ENCODE results near the gene MSI2.

The MSI2 gene

DNA sequence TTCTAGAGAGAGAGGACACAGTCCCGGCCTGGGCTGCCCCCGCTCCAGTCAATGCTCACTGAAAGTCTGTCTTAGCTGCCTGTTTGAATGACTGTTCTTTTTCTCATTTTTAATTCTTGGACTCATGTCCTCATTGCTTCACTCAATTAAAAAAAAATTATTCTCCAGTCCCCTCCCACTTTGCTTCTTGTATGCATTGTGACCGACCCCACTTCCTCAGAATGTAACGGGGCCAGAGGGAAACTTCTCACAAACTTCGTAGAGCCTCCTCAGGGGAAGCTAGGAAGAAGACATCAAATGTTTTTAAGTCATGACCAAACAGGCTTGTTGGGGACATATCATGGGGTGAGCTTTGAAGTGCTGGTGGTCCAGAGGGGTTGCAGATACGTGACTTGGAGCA, 375.5 kb downstream of the MSI2 start:
- no peak for DNase-seq

GRCh38 chr17:57632294-57632693, 376.0 kb downstream of the MSI2 start:
- no peak for DNase-seq

DNA sequence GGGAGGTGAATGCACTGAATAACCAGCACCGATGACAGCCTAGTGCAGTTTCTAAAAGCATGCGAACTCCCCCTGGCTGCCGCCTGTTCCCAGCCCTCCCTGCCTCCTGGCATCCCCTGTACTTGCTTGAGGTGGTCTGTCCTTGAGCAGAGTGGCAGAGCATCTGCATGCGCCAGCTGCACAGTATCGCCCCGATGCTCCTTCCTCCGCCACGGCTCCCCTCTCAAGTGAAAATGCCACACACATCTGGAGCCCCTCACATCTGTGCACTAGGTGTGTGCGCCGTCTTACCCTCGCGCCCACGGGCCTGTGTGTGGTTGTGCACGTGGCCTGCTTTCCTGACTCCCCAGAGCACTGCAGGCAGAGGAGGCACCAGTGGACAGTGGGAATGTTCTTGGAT, 376.9 kb downstream of the MSI2 start:
- DNase-seq, result no peak

GRCh38 chr17:57634713-57635465, 378.6 kb downstream of the MSI2 start:
- DNase-seq, result no peak

DNA sequence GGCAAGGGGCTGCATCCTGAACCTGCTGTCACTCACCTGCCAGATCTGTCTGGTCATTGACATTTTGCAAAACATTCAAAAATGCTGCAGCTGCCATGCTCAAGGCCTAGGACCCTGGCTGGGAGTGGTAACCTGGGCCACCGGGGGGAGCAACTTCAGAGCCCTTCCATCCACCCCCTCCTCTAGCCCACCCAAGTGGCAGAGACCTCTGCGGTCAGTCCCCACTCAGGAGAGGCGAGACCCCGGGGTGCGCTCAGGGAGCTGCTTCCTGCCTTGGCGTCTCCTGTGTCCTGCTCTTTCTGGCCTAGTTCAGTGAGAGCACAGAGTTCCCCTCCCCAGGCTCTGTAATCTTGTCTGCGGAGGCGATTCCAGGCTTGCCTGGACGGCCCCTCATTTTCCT, 380.0 kb downstream of the MSI2 start:
- DNase-seq, result no peak

DNA sequence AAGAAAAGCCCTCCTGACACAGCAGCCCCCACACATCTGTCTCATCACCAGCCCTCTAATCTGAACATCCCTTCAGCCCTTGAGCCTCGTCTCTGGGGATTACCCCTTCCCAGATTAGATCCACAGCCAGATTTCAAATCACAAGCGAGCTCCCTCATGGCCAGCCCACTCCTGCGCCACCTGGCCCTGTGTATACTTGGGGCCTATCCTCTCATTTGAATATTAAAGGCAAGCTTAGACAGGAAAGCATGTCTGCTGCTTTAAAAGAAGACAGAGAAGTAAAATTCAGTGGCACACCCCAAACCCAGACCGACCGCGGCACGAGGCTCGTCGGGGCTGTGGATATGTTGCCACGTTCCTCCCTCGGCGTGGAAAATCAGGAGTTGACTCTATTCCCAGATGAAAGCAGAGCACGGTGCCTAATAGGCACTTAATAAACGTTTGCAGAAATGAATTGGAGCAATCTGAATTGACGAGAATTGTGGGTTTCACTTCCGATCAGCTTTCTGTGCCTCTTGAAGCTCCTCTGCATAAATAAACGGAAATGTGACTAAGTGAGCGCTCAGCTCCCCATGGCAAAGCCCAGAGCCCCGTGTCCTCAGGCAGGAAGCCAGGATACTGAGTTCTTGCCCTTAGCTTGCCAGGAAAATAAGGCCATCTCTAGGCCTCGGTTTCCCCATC, 380.8 kb downstream of the MSI2 start:
- no peak for DNase-seq

- no peak for DNase-seq
Observed at GRCh38 chr17:57637666-57638010, 381.3 kb downstream of the MSI2 start.

DNA sequence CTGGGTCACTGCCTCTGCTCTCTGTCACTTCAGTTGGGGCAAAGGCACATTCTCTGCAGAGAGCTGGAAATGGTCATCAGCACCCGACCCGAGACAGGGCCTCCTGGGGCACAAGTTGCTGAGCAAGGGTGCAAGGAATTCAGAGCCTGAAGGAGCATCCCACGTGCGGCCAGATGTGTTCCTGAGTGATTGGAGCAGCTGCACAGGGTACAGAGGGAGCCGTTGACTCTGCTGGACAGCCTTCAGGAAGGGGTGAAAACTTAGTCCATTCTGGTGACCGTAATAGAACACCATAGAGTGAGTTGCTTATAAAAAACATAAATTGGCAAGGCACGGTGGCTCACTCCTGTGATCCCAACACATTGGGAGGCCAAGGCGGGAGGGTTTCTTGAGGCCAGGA, 382.0 kb downstream of the MSI2 start:
- DNase-seq, result no peak

- DNase-seq, result no peak
Observed at GRCh38 chr17:57639381-57639780, 383.1 kb downstream of the MSI2 start.

DNA sequence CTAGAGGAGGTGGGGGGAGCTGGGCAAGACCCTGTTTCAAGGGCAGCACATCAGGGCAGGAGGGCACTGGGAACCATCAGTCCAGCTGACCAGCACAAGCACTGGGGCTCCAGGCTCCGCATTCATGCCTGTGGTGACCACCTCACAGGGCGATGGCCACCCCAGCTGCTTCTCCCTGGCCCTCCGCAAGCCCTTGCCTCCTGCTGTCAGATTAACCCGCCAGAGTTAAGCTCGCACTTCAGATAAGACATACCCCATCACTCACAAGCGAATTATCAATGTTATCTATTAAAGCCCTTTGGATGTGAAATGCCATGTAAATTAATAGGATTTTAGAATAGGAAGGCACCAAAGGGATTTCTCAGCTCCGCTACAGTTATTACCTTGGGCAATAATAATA, 383.8 kb downstream of the MSI2 start:
- no peak for DNase-seq

GRCh38 chr17:57641761-57642160, 385.4 kb downstream of the MSI2 start:
- DNase-seq, result no peak

GRCh38 chr17:57643062-57643461, 386.7 kb downstream of the MSI2 start:
- DNase-seq, result no peak

DNA sequence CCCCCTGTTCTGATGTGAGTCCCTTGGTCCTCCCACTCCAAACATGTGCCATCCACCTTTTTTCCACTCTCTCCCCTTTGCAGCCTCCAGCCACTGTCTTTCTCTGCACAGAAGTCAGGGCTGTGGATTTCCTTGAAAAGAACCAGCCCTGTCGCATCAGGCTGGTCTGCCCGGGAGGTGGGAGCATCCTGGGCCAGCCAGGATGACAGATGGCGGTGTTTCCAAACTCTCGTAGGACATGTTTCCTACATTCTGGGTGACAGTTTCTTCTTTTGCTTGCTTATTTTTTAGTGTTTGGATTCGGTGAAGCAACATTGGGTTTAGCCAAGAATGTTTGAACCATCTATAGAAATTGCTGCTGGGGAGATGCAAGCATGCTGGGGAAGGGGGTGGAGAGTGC, 388.0 kb downstream of the MSI2 start:
- no peak for DNase-seq

GRCh38 chr17:57645950-57646665, 389.8 kb downstream of the MSI2 start:
- no peak for DNase-seq

DNA sequence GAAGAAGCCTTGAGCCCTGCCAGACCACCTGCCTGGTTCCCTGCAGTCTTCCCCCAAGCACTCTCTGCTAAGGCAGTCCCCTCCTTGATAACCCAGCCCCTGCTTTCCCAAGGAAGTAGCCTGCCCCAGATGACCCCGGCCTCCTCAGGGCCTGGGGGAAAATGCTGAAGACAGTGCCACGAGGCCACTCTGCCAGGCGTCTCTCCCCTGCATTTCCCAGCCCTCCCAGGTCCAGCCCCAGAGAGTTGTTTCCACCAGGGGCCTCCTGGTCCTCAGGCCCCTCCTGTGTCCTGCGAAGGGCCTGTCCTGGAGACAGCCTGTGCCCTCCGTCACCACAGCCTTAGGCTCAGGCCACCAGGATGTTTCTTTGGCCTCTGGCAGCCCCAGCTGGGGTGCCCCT, 392.4 kb downstream of the MSI2 start:
- no peak for DNase-seq

DNA sequence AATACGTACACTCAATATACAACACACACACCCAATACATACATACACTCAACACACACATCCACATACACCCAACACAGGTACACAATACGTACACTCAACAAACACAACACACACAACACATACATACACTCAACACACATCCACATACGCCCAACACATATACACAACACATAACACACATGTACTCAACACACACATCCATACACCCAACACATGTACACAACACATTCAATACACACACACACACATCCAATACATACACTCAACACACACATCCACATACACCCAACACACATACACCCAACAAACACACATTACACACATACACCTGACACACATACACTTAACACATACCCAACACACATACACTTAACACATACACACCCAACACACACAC, 392.9 kb downstream of the MSI2 start:
- no peak for DNase-seq

- DNase-seq, result no peak
Observed at GRCh38 chr17:57649731-57650484, 393.6 kb downstream of the MSI2 start.

DNA sequence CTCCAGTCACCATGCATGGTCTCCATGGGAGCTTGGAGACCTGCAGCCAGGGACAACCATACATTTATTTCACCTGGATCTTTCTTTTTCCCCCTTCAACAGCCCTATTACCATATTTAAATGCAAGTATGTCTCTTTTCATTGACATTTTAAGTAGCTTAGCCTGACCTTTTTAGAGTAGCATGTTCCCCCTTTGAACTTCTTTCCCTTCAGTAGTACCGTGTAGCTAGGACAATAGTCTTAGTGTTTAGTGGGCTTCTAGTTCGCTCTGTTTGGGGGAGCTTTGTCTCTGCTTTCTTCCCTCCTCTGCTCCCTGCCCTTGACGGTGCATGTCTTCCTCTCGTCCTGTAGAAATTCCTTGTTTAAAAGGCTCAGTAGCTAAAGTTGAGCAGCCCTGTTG, 394.2 kb downstream of the MSI2 start:
- no peak for DNase-seq

- DNase-seq, result no peak
Observed at GRCh38 chr17:57651451-57651850, 395.1 kb downstream of the MSI2 start.

DNA sequence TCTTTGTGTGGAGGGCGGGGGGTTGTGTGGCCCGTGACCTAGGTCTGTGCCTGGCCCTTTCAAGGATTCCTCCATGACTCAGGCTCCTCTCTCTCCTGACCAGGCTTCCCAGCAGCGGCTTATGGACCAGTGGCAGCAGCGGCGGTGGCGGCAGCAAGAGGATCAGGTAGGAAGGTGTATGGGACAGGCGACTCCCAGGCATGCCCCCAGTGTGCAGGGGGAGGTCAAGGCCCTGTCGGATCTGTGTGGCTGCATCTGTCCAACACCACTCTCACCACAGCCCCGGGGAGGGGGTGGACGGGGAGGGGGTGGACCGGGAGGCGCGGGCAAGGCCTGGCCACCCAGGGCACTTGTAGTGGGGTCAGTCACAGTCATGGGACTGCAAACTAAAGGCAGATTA, 395.7 kb downstream of the MSI2 start:
- DNase-seq, result no peak

DNA sequence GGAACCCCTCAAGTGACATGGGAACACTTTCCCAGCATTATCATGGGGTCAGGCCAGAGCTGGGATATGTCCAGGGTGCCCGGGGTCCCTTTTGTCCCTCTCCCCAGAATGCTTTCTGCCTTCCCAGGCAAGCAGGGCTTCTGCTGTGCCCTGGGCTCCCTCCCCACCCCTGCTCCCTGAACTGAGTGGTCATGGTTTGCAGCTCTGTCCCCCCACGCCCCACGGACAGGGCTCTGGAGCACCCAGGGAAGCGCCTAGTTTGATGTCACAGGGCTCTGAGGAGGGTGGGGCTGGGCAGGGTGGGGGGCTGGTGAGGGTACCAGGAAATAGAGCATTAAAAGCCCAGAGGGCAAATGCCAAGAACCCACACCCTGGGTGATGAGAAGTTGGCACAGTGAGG, 396.5 kb downstream of the MSI2 start:
- DNase-seq, result no peak

DNA sequence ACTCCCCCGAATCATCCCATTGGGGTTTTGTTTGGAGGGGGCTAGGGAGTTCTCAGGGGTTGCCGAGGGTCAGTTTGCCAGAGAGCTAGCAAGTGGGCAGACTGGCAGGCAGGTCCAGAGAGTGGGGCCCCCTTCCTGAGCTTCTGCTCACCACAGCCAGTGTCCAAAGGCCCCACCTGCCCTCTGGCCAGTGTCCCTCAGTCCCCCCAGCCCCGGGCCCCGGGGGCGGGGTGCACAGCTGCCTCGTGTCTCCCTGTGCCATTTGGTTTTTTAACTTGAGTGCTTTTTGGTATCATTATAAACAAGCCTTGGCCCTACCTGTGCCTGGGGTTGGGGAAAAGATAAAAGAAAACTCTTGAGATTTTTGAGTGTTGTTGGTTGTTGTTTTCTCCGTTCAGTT, 397.0 kb downstream of the MSI2 start:
- DNase-seq, result no peak

GRCh38 chr17:57654040-57654775, 397.9 kb downstream of the MSI2 start:
- no peak for DNase-seq
